ENCODE results near the gene PRR36.

Gene PRR36

GRCh38 chr19:7850000-7850813, 24.0 kb downstream of the PRR36 start:
- H3K4me3 ChIP-seq (ENCODE audit: low read depth, low read length) = no peak overlapping the region
- no peak for TF ChIP-seq CTCF (IDR thresholded peaks at IDR 0.05; ENCODE audit: insufficient read depth, low read depth, low read length, missing control alignments)
- DNase-seq (ENCODE audit: low read depth) = no peak

GRCh38 chr19:7849631-7849999, 24.6 kb downstream of the PRR36 start:
- no peak for DNase-seq (ENCODE audit: low read depth)
- H3K4me3 ChIP-seq (ENCODE audit: low read depth, low read length) = no peak overlapping the region
- no peak for TF ChIP-seq CTCF (IDR thresholded peaks at IDR 0.05; ENCODE audit: insufficient read depth, low read depth, low read length, missing control alignments)

- no peak for TF ChIP-seq CTCF (IDR thresholded peaks at IDR 0.05; ENCODE audit: insufficient read depth, low read depth, low read length, missing control alignments)
- no peak overlapping the region for H3K4me3 ChIP-seq (ENCODE audit: low read depth, low read length)
- DNase-seq (ENCODE audit: low read depth) = no peak
These were observed 25.3 kb downstream of the PRR36 start for GRCh38 chr19:7848779-7849457.

- no peak for DNase-seq (ENCODE audit: low read depth)
- no peak overlapping the region for H3K4me3 ChIP-seq (ENCODE audit: low read depth, low read length)
- TF ChIP-seq CTCF (IDR thresholded peaks at IDR 0.05; ENCODE audit: insufficient read depth, low read depth, low read length, missing control alignments) = no peak
These were observed 26.5 kb downstream of the PRR36 start for GRCh38 chr19:7847664-7848063.

GRCh38 chr19:7846155-7846646, 28.0 kb downstream of the PRR36 start:
- TF ChIP-seq CTCF (IDR thresholded peaks at IDR 0.05; ENCODE audit: insufficient read depth, low read depth, low read length, missing control alignments) = no peak
- no peak overlapping the region for H3K4me3 ChIP-seq (ENCODE audit: low read depth, low read length)
- DNase-seq (ENCODE audit: low read depth) = peak; percentile 0

GRCh38 chr19:7845390-7846154, 28.6 kb downstream of the PRR36 start:
- TF ChIP-seq CTCF (IDR thresholded peaks at IDR 0.05; ENCODE audit: insufficient read depth, low read depth, low read length, missing control alignments) = no peak
- no peak overlapping the region for H3K4me3 ChIP-seq (ENCODE audit: low read depth, low read length)
- no peak for DNase-seq (ENCODE audit: low read depth)

All from GM12865 (cell line).